ENCODE results near the gene GUCY1B1. TPM values are rescaled to one million over a fixed set of nuclear protein-coding genes. Genes with fewer than 3 reads are reported as not detected.

Gene GUCY1B1
- total RNA-seq, 2 donors from 2014 or later: 10.5 to 14.4 TPM

GRCh38 chr4:155832664-155833063 lies 73.8 kb downstream of the GUCY1B1 start:
- ATAC-seq: no peak

GRCh38 chr4:155837203-155837796 lies 78.5 kb downstream of the GUCY1B1 start:
- no peak for DNase-seq
- intact Hi-C loops (cut with DNase I): no loop called here
- ATAC-seq: no peak

More at GRCh38 chr4:155832664-155833063, 73.8 kb downstream of the GUCY1B1 start:
- no peak for DNase-seq
- intact Hi-C loops (cut with DNase I): no loop called here

- ATAC-seq (no peak), DNase-seq (no peak)
- intact Hi-C loops (cut with DNase I): no loop called here
Observed at GRCh38 chr4:155842080-155842479, 83.3 kb downstream of the GUCY1B1 start.

GRCh38 chr4:155846929-155847328 lies 88.1 kb downstream of the GUCY1B1 start:
- intact Hi-C loops (cut with DNase I): no loop called here
- ATAC-seq (no peak), DNase-seq (no peak)

- intact Hi-C loops (cut with DNase I): no loop called here
- ATAC-seq: no peak
- no peak for DNase-seq
Observed at GRCh38 chr4:155849042-155849441, 90.2 kb downstream of the GUCY1B1 start.

GRCh38 chr4:155853189-155853588 lies 94.4 kb downstream of the GUCY1B1 start:
- intact Hi-C loops (cut with DNase I): no loop called here
- no peak for ATAC-seq
- no peak for DNase-seq

GRCh38 chr4:155854582-155855226 lies 95.9 kb downstream of the GUCY1B1 start:
- no peak for ATAC-seq
- intact Hi-C loops (cut with DNase I): no loop called here

GRCh38 chr4:155855897-155856296 lies 97.1 kb downstream of the GUCY1B1 start:
- no peak for DNase-seq
- intact Hi-C loops (cut with DNase I): no loop called here
- no peak for ATAC-seq

More at GRCh38 chr4:155854582-155855226, 95.9 kb downstream of the GUCY1B1 start:
- no peak for DNase-seq

Other genes with a start within 250 kb of the GUCY1B1 start
- gene GUCY1A1, start 92.2 kb upstream of the GUCY1B1 start, total RNA-seq: 10 to 100 TPM; 34.2 to 53.5 TPM
- gene ASIC5, start 107.3 kb downstream of the GUCY1B1 start, total RNA-seq: not detected
- not detected for gene TDO2, start 144.7 kb downstream of the GUCY1B1 start, total RNA-seq
- gene CTSO, start 194.8 kb downstream of the GUCY1B1 start, total RNA-seq: 10 to 100 TPM; 10.0 to 10.2 TPM